Bladder microvascular endothelial cell (primary cell): ENCODE data around the gene TEX13B. TPM values are rescaled to one million over a fixed set of nuclear protein-coding genes. Genes with fewer than 3 reads are reported as not detected.

Source experiments
- total RNA-seq: library from RNA; depleted of rRNA; stranded (reverse); fragments of >200 nt; gene quantifications from 2 replicates; pipeline ENCODE4 v1.2.3, GENCODE V29; 2014

TEX13B gene
- not detected in 2 replicates for total RNA-seq

DNA sequence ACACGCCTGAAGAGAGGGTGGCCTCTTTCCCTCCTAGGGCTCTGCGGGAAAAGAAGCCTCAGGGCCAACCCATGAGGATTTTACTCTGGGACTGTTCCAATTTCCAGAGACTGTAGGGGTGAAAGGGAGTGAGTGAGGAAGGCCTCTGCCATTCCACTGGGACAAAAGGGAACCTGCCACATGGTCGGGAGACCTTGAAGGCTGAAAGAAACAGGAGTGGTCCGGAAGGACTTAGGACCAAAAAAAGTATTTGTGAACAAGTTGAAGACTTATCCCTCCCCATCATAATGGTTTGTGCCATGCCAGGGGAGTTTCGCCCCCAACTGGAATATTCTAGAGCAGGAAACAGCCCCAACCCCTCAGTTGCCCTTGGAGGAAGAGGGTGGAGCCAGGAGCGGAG, at the start of gene TEX13B:
Gene TEX13B (minus strand): TSS at position 15 of the 400 bp plus-strand sequence. CDS start 243 bp downstream, outside the sequence.

Other genes starting within 250 kb of the TEX13B start
- 18.6 and 24.8 TPM in 2 replicates for gene TSC22D3, start 206.6 kb downstream of the TEX13B start, total RNA-seq
- not detected in 2 replicates for gene NCBP2L, start 204.6 kb downstream of the TEX13B start, total RNA-seq
- 41.8 and 138 TPM in 2 replicates for gene MID2, start 156.5 kb downstream of the TEX13B start, total RNA-seq
- gene VSIG1, start 62.7 kb upstream of the TEX13B start, total RNA-seq, result 0.81 and 1.0 TPM in 2 replicates
- 90.6 and 101 TPM in 2 replicates for gene PSMD10, start 109.2 kb upstream of the TEX13B start, total RNA-seq
- 27.0 and 33.0 TPM in 2 replicates for gene ATG4A, start 109.4 kb upstream of the TEX13B start, total RNA-seq